NT2/D1 (cell line): Measurements from ENCODE around the gene KIN.

Experiments used
- YY1 ChIP-seq: IDR thresholded peaks from 2 replicates; pipeline ENCODE4 v1.6.1; 2011; ENCODE audit not compliant: insufficient read length, insufficient read depth
- ZNF274 ChIP-seq: IDR thresholded peaks from 2 replicates; pipeline ENCODE4 v1.6.1; 2011; ENCODE audit warnings: mild to moderate bottlenecking, low read depth, low read length

DNA sequence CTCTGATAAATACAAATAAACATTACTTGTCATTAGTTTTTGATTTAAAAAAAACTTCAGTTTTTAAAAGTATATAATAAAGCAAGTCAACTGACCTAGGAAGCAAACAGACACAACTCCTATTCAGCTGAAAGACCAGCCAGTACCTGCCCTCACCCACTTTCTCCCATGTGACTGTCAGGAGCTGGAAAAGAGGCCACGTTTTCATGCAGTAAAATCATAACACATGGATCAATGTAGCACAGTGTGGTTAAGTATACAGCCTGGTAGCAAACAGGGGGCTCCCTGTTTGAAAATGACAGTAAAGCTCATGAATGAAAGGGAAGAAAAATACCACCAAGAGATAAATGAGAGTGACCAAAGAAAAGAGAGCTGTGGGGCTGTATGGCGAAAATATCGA, 21.6 kb downstream of the KIN start:
- TF ChIP-seq ZNF274 (no peak), YY1 (no peak)
